Measurements from ENCODE around the gene LRP3. TPM values are rescaled to one million over a fixed set of nuclear protein-coding genes. Genes with fewer than 3 reads are reported as not detected.

Gene LRP3
- total and polyA plus RNA-seq, 8 donors, result 18.1 to 33.5 (median 25.2) TPM

DNA sequence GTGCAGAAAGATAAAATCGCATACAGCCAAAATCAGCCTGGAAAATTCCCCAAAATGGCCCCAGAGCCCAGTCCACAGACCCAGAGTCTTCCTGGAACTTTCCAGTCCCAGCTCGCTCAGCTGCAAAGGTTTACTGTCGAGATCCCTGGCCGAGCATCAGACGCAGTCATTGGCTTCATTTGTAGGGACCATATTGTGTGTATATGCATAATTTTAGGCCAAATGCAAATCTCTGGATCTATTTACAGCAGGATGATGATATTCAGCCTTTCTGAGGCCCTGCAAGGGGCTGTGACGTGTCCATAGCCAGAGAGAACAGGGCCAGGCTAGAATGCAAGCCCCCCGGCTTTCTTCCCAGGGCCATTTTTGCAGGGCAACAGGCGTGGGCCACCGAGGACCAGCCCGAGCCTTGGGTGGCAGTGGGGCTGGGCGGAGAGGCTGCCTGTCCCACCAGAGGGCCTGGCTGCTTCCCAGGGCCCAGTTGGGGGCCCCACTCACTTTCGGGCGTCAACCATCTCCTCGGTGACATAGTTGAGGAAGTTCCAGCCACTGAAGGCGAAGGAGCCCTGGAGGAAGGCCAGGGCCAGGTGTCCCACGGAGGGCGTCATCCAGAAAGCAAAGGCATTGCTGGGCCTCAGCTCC, 17.8 kb downstream of the LRP3 start:
- intact Hi-C loops (cut with DNase I), result no loop called here
- TF ChIP-seq, protein P1, sequence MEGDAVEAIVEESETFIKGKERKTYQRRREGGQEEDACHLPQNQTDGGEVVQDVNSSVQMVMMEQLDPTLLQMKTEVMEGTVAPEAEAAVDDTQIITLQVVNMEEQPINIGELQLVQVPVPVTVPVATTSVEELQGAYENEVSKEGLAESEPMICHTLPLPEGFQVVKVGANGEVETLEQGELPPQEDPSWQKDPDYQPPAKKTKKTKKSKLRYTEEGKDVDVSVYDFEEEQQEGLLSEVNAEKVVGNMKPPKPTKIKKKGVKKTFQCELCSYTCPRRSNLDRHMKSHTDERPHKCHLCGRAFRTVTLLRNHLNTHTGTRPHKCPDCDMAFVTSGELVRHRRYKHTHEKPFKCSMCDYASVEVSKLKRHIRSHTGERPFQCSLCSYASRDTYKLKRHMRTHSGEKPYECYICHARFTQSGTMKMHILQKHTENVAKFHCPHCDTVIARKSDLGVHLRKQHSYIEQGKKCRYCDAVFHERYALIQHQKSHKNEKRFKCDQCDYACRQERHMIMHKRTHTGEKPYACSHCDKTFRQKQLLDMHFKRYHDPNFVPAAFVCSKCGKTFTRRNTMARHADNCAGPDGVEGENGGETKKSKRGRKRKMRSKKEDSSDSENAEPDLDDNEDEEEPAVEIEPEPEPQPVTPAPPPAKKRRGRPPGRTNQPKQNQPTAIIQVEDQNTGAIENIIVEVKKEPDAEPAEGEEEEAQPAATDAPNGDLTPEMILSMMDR (IDR thresholded peaks at IDR 0.05), result no peak

GRCh38 chr19:33212436-33213172, 18.5 kb downstream of the LRP3 start:
- H3K27ac ChIP-seq, result no peak overlapping the region
- intact Hi-C loops (cut with DNase I), result no loop called here
- peaks cover 0 to 8% of the 10 kb centered on the region in 2 donors for H3K27me3 ChIP-seq

More for the DNA sequence above, 17.8 kb downstream of the LRP3 start:
- Histone ChIP-seq H3K4me1 (no peaks in the 10 kb centered on the region), H3K9me3 (no peaks in the 10 kb centered on the region), H3K4me3 (no peak overlapping the region), H3K36me3 (peaks cover 0 to 13% of the 10 kb centered on the region in 2 donors), H3K27me3 (peaks cover 0 to 8% of the 10 kb centered on the region in 2 donors), H3K27ac (no peak overlapping the region)
- ATAC-seq, result no peak
- DNase-seq, result peak in 1 of 4 donors; percentile 65

DNA sequence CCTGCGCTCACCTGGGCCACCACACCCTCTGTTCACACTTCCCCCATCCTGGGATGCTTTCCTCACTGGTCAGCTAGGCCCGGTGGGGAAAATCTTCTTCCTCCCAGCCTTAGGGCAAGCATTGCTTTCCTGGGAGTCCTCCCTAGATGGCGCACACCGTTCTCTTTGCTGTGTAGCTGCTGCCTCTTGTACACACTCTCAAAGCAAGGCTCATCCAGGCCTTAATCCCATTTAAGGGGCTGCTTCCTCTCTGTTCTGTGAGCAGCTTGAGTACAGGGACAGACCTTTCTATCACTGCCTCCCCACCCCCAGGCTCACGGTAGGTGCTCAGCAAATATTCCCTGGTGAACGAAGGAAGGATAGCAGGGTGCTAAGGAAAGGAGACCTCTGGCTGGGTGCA, 20.5 kb downstream of the LRP3 start:
- ATAC-seq (peak; percentile 31), DNase-seq (peak in 1 of 4 donors; percentile 0)
- TF ChIP-seq, protein P1 (IDR thresholded peaks at IDR 0.05), result no peak
- no peaks in the 10 kb centered on the region for H3K9me3 ChIP-seq
- peaks cover 0 to 17% of the 10 kb centered on the region in 2 donors for H3K27me3 ChIP-seq
- intact Hi-C loops (cut with DNase I), result no loop called here
- no peak overlapping the region for H3K4me3 ChIP-seq
- H3K27ac ChIP-seq, result no peak overlapping the region
- no peaks in the 10 kb centered on the region for H3K4me1 ChIP-seq
- no peaks in the 10 kb centered on the region for H3K36me3 ChIP-seq

More at GRCh38 chr19:33212436-33213172, 18.5 kb downstream of the LRP3 start:
- Histone ChIP-seq H3K4me1 (no peaks in the 10 kb centered on the region), H3K4me3 (no peak overlapping the region), H3K36me3 (peaks cover 0 to 6% of the 10 kb centered on the region in 2 donors), H3K9me3 (no peaks in the 10 kb centered on the region)
- ATAC-seq, result no peak
- TF ChIP-seq, protein P1 (IDR thresholded peaks at IDR 0.05), result no peak
- DNase-seq, result peak in 1 of 4 donors; percentile 68

- Histone ChIP-seq H3K27ac (no peak overlapping the region), H3K4me3 (no peak overlapping the region), H3K27me3 (peaks cover 0 to 24% of the 10 kb centered on the region in 2 donors), H3K36me3 (no peaks in the 10 kb centered on the region), H3K9me3 (no peaks in the 10 kb centered on the region), H3K4me1 (no peaks in the 10 kb centered on the region)
- DNase-seq (peak in 1 of 4 donors; percentile 53), ATAC-seq (no peak)
- intact Hi-C loops (cut with DNase I), result no loop called here
- TF ChIP-seq, protein P1 (IDR thresholded peaks at IDR 0.05), result no peak
These were observed 21.5 kb downstream of the LRP3 start for GRCh38 chr19:33215438-33216197.

All from left lung (tissue), 10 donors.